NCI-H345 treated with DMSO at 0.1 percent for 48 hours (cell line): Measurements from ENCODE around the gene GRIA3.
"Not testable (repeated sequence)": the region's sequence is repeated elsewhere in the genome, so short reads cannot be mapped to it uniquely, and the experiment has no call there.

Experiments
- DNase-seq: peaks from one replicate; lab custom pipeline; 2025; ENCODE audit not compliant: unreplicated experiment; lab: John Stamatoyannopoulos, UW

The GRIA3 gene

DNA sequence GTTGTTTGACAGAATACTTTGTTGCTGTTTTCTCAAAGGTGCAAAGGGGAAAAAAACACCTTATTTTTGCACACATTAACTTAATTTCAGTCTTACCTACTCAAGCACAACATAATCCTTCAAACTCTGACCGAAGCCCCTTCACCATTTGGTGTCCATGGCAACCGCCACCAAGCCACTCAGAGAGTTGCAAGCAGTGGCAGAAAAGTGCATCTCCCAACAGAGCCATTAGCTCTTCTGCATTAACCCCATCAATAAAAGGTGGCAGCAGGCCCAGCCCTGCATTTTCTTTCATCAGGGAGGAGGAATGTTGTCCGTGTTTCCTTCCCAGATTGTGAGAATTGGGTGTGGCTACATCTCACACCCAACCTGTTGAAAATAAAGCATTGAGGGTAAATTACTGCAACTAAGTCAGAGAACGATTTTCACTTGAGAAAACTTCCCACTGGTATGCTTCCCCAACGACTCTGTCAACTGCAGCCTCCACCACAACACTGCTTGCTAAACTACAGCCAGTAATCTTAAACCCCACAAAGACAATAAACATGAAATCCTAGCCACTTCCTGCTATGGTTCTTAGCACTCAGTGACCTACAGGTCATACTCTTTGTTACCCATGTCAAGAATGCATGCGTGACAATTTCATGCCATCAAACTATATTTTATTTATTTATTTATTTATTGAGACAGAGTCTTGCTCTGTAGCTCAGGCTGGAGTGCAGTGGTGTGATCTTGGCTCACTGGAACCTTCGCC, 154.0 kb downstream of the GRIA3 start:
- no peak for DNase-seq

DNA sequence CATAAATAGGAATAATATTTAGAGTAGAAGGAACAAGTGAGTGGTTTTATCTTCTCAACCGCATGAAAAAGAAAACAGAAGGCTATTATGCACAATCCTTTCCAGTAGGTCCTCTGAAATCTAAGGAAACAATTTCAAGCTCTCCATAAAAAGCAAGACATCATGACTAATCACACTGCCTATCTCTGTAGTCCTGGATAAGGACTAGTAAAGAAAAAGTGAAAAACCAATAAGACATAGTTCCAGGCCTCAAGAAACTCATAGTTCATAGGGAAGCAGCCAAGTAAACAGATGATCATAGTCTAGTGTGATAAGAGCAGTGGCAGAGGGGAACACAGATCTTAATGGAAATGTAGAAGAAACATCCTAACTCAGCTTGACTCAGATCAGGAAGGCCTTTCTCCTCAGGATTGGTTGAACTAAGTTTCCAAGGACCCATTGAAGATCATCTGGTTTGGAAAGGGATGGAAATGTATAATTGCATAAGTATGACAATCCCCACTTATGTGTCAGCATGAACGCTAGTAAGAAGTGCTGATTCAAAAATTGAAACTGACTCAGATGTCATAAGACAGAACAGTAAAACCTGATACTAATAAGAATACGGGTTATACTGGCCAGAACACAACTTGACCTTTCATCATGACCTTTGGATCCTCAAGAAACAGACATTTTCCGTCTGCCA, 155.3 kb downstream of the GRIA3 start:
- DNase-seq, result no peak

DNA sequence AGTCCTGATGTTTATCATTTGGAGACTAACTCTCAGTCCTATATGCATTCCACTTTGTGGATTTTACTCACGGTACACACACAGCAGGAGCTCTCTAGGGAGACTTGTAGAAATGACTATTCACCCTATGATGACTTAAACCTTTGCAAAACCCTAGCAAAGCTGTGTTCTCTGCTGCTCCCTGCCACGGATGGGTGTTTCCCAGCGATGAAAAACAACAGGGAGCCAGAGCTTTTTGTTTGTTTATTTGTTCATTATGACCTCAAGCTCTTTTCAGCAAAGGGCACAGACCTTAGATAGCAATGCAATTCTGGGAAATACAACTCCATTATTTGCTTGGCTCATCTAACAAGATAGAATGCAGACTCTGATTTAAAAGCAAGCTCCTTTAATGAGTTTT, 156.6 kb downstream of the GRIA3 start:
- no peak for DNase-seq

DNA sequence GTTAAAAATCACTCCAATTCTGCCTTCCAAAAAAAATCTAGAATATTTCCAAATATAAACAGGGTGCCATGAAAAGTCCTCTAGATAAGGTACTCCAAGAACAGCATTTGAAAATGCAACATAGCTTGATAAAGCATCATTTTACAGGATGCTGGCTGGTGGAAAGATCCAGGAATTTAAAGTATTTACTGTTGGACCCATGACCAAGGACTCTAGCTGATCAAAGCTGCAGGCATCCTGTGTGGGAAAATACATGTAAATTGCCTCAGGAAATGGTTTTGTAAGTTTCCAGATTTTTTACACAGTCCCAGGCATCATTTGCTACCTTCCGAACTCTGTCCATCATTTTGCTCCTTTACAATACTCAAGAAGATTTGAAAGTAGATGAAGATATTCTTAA, 164.4 kb downstream of the GRIA3 start:
- DNase-seq, result no peak

DNA sequence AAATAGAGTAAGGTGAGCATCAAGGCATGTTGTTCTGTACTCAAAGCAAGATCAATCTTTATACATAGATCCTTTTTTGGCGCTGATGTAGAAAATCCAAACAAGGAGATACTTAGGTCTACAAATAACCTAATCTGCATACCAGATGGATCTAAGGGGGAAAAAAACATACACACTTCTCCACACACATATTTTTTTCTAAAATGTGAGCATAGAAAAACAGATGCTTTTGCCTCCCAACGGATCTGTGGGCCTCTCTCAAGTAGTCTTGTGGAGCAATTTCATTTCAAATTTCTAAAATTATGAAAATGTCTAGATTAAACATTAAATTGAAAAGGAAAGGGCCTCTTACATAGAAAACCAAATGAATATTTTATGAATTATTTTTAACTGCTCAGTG, 166.1 kb downstream of the GRIA3 start:
- no peak for DNase-seq

DNA sequence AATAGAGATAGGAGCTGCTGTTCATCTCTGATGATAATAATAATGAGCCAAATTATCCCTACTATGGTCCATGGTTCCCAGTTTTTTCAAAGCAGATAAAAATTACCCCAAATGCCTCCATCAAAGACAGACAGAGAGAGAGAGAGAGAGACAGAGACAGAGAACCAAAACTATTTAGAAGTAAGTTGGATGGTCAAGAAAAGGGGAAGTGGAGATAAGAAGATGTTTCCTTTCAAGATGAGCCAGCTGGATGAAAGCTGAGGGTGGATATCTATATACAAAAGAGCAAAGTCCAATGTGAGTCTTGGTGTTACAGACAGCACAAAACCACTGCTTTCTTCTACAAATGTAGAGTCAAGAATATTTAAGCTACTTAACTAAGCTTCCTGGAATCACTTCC, 173.9 kb downstream of the GRIA3 start:
- DNase-seq, result no peak

DNA sequence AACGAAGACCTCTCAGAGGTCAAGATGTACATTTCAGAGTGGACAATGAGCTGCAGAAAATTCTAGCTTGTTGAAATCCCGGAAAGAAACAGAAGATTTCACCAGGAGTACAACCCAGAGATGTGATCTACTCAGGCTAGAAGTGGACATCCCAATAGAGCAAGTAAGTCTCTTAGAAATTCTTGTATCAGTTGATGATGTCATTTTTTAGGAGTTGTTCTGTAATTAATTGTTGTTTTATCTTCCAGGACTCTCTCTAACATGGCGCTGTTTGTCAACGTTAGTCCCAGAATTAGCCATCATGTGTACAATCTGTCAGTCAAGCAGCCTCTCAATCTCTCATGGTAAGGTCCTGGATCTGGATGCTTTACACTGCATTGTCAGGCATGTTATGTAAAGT, 174.4 kb downstream of the GRIA3 start:
- DNase-seq, result no peak

DNA sequence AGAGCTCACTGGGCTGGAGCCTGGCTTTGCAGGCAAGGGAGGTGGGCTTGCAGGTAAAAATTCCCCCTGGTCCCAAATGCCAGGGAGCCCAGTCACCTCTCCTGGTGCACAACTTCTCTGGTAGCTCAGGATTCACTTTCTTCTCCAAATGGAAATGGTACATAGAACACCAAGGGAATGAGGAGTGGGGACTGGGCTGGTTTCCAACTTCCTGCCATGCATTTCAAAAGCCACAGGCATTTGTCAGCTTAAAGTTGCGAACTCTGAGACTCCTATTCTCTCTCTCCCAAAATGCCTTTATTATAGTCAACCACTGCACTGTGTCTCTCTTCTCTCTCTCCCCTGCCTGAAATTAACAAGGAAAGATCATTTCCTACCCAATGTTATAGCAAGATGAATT, 177.3 kb downstream of the GRIA3 start:
- no peak for DNase-seq

DNA sequence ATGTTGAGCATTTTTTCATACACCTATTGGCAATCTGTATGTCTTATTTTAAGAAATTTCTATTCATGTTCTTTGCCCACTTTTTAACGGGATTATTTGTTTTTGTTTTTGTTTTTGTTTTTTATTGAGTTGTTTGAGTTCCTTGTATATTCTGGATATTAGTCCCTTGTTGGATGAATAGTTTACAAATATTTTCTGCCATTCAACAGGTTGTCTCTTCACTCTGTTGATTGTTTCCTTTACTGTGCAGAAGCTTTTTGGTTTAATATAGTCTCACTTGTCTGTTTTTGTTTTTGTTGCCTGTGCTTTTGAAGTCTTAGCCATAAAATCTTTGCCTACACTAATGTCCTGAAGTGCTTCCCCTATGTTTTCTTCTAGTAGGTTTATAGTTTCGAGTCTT, 202.1 kb downstream of the GRIA3 start:
- not testable (repeated sequence) for DNase-seq

DNA sequence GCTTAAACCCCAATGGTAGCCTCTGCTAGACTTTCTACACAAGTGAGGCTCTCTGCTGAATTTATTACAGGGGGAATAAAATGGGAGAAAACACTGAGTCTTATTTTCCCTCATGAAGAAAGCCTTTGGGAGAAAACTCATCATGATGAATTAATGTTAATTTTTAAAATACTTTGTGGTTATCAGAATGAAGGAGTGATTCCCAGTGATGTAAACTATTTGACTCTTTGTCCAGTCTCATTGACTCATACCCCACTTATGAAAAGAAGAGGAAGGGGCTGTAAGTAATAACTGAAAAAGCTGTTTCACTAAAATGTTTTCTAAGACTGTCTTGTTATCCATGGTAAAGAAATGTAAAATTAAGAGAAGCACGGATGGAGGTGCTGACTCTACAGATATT, 208.8 kb downstream of the GRIA3 start:
- DNase-seq, result no peak

DNA sequence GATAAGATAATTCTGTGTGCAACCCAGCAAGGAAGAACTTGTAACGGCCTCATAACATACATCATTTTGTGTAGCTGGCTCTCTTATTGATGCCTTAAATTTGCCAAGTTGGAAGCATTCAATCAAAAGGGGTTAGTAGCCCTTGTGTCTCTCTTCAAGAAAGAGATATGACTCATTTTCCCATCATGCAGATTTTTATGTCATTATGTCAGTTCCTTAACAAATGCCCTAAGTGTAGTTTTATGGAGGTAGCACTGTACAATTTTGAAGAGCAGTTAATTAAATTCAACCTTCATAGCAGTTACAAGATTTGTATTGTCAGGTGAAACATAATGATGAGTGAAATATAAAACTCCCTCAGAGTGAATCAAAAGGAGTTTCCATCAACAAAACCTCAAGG, 215.6 kb downstream of the GRIA3 start:
- no peak for DNase-seq

DNA sequence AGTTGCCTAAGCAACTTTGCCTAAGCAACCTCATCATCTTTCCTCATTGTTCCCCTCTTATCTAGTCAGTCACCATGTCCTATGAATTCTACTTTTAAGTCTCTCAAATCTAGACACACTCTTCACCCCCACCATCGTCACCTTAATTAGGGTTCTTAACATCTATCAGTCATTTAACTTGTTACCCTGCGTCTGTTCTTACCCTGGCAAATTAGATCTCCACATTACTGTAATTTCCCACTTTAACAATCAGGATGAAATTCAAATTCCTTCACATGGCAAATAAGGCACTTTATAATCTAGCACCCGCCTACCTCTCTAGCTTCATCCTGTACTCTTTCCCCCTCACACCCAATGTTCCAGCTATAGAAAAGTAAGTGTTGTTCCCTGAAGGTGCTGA, 221.2 kb downstream of the GRIA3 start:
- no peak for DNase-seq

DNA sequence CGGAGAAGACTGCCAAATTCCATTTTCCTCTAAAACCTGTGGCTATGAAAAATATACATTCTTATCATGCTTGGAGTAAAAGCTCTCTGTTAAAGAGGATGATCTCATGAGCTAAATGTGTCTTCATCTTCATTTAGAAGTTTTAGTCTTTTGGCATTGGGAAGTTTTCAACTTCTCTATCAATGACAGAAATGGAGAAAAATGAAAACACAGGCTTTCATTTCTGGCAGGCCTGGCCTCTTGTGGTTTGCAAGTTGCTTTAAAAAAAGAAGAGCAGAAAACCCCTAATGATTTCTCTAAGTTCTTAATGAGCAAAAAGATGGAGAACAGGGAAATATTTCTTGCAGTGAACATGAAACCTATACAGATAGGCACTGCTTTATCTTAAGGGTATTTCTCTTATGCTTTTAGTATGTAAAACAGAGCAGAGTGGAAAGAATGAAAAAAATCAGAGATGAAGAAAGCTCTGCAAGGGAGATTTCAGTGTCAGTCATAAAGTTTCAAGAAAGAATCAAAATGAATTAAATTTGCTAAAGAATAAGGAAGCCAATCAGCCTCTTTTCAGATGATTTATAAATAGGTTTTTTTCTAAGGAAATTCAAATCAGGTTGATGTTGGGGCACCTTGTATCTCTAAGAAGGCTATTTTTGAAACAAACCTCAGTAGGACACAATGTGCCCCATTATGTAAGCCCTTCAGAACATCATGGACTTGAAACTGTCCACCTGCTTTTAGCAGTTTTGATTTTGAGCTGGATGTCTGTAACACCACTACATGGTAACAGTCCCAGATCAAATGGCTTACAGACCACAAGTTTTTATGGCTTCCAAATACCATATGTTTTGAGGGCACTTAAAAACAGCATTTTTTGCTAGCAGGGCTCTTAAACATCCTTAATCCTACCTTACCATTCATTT, 225.0 kb downstream of the GRIA3 start:
- DNase-seq, result no peak

DNA sequence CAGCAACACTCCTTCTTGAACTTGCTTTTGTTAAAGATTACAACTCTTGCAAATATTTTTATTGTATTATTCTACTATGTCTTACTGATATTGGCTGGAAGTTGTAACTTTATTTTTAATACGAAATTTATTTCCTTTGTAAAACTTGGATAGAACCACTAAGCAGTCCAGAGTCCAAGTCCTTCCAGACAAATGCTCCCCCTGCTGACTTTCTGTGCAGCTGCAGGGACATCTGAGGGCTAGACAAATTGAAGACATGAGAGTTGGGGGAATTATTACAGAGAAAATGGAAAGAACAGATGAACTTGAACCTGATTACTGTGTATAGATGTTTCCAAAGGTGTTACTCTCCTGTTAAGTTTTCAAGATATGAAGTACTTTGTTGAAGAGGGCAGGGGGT, 238.8 kb downstream of the GRIA3 start:
- no peak for DNase-seq

DNA sequence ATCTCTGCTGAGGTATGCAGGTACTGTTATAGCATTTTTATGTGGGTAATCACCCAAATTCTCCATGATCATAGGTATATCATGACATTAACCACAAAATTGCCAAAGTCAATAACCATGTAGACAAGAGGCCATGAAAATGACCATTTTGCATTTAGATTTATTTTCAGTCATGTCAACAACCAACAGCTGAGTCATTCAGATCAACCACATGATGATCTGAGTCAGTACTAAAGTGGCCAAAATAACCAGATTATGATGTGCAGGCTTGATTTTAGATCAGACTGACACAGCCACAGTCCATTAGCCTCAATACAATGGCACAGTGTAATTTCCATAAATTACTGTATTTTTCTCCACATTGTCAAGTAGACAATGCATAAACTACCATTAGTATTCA, 240.5 kb downstream of the GRIA3 start:
- DNase-seq, result no peak

DNA sequence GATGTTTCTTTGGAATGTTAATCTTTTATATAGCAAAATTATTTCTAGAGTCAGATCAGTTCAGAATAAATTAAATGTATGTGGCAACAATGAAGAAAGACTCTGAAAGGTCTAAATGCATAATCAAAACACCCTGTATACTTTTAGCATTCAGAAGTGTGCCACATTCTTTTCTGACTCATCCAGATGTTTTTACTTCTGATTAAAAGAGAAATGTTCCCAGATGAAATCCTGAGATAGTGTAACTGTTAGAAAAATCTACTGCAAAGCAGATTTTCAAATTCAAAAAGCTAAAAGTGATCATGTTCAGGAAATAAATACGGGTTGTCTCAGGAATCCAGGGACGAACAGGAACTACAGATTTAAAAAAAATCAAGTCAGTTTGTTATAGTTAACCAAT, 241.4 kb downstream of the GRIA3 start:
- DNase-seq, result no peak

DNA sequence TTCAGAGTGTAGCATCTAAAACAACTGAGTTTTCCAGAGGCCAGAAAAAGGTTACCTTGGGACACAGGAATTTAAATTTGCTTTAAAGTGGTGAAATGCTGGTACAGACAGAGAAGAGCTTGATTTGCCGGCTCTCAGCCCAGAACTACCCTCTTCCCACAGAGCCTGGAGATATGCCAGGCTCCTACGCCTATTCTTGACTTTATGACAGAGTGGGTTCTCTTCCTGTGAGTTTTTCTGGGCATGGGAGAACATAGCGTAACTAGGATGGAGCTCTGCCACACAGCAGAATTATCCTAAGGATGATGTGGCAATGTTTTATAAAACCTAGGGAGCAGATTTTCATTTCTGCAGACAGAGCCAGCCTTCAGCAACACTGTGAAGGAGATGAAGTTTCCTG, 241.8 kb downstream of the GRIA3 start:
- no peak for DNase-seq

DNA sequence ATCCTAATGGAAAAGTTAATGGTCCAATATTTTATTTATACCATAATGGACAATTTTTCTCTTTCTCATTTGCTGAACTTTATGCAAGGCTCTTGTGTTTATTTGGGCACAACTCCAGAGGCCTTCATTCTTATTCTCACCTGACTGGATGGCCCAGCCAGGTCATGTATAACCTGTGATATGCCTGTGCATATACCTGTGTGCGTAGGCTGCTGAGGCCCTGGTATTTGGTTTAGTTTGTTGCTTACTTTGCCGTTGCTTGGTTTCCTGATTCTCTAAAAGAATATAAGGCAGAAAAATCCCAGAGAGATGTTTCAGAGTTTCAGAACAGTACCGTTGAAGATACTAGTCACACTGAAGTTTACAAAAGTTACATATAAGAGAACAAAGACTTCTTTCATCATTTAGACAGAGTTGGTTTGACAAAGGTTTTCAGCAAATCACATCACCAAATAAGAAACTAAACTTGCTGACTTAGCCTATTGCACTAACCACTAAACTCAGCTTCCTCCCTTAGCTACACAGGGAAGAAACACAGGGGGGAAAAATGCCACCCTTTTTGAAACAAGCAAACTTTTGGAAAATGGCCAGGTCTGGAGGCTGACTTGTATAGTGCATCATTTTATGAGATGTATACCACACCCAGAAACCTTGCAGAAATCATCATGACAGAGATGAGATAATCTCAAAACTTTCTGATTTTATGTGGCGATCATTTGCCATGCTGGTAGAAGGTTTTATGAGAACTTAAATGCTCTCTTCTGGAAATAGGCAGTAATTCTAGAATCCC, 248.5 kb downstream of the GRIA3 start:
- no peak for DNase-seq

DNA sequence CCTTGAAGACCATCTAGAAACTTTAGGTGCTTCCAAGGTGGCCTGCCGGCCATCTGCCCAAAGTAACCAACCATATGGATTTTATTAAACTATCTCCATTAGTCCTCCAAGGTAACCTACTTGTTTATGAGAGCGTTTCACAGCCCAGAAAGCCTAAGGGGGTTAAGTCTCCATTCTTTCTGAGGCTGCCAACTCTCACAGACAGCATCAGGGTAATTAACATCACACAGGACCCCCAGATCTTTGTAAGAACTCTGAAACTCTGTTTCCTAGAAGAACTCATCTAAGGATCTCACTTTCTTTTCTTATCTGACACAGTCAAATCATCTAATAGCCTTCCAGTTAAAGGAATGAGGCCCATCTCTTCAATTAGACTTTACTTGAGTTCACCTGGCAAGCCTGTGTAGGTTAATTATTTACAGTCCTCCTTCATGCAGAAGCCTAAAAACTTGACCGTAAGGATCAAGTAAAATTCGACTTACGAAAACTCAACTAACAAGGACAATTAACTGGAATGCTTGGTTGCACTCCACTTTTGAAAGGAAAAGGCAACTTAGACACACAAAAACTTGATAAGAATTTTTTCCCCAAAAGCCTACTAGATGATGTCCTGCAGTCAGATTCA, 252.5 kb downstream of the GRIA3 start:
- no peak for DNase-seq

DNA sequence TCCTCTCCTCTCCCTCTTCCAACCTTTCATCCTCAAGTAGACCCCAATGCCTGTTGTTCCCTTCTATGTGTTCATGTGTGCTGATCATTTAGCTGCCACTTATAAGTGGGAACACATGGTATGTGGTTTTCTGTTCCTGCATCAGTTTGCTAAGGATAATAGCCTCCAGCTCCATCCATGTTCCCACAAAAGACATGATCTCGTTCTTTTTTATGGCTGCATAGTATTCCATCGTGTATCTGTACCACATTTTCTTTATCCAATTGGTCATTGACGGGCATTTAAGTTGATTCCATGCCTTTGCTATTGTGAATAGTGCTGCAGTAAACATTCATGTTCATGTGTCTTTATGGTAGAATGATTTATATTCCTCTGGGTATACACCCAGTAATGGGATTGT, 255.8 kb downstream of the GRIA3 start:
- DNase-seq, result not testable (repeated sequence)

DNA sequence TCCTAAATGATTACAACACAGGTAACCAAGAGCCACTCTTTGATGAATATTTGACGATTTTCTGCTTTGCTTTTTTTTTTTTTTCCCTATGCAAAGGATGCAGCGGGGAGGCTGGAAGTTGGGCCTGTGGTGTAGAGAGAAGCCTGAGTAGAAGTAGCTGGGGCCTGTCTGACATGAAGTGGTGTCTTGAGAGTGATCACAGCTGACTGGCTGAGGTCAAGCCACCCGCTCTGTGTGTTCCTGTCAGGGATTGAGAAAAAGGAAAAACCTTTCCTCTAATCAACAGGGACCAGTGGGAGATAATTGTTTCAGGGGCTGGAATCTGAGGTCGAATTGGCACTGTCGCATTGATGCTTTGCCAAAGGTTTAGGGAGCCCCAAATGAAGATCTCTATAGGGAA, 258.7 kb downstream of the GRIA3 start:
- no peak for DNase-seq
